Activated CD8-positive, alpha-beta T cell treated with anti-CD3 and anti-CD28 coated beads for 36 hours (primary cell): ENCODE results near the gene SMTN. TPM values are rescaled to one million over a fixed set of nuclear protein-coding genes. Genes with fewer than 3 reads are reported as not detected.

Source experiments
- ATAC-seq: fragments of 200-7000 bp; cut with Tn5 transposase; one replicate; pipeline ENCODE4 v1.10.0; 2021; ENCODE audit warnings: mild to moderate bottlenecking, moderate library complexity
- CTCF ChIA-PET: fragments of 350-600 bp; sonication (Branson Sonifier 250); formaldehyde crosslinking; loops from one replicate; lab custom pipeline; 2021; ENCODE audit warnings: antibody characterized with exemption; lab: Charles Lee
- POLR2A ChIA-PET: fragments of 350-600 bp; sonication (Branson Sonifier 250); formaldehyde crosslinking; loops from one replicate; lab custom pipeline; 2021; ENCODE audit warnings: antibody characterized with exemption; lab: Charles Lee
- DNase-seq: peaks from one replicate; pipeline ENCODE4 v3.0.0-alpha.2; 2020
- H3K27ac Mint-ChIP-seq: one replicate; pipeline ENCODE4 v1.8.0; 2021; ENCODE audit warnings: mild to moderate bottlenecking, mixed read lengths
- H3K27me3 Mint-ChIP-seq: one replicate; pipeline ENCODE4 v1.8.0; 2021; ENCODE audit warnings: mixed read lengths
- H3K36me3 Mint-ChIP-seq: one replicate; pipeline ENCODE4 v1.8.0; 2021; ENCODE audit warnings: low read depth, mixed read lengths
- H3K4me1 Mint-ChIP-seq: one replicate; pipeline ENCODE4 v1.8.0; 2021; ENCODE audit warnings: low read depth, mixed read lengths
- H3K4me3 Mint-ChIP-seq: one replicate; pipeline ENCODE4 v1.8.0; 2021; ENCODE audit warnings: mild to moderate bottlenecking, moderate library complexity, mixed read lengths
- H3K9me3 Mint-ChIP-seq: one replicate; pipeline ENCODE4 v1.8.0; 2021; ENCODE audit warnings: mixed read lengths
- CTCF ChIP-seq: fragments of 200-600 bp; IDR thresholded peaks from one replicate; pipeline ENCODE4 v1.8.0; 2022; ENCODE audit warnings: antibody characterized with exemption, mild to moderate bottlenecking
- intact Hi-C: fragments of 100-400 bp; cut with micrococcal nuclease; formaldehyde crosslinking; loops from one replicate; pipeline ENCODE4 v1.10.0; 2022
- total RNA-seq, 2 experiments: library from RNA; stranded (reverse); gene quantifications; one replicate each; pipeline ENCODE4 v1.2.3, GENCODE V29; 2021

SMTN gene
- total RNA-seq, 2 experiments from 2014 or later = 32.0 to 36.3 TPM

GRCh38 chr22:31086703-31087330, 5.7 kb downstream of the SMTN start:
- ChIA-PET POLR2A (interaction anchor here (0.7 to 8.1 kb wide), 2 partner anchors 118 to 981 kb away, joined by 3 to 52 read pairs; partner anchors contain the start of genes MORC2 and TUG1), CTCF (interaction anchor here (1.4 to 4.7 kb wide), 3 partner anchors 63 to 134 kb away, joined by 3 to 38 read pairs (median 9); partner anchors contain the start of genes MORC2 and TUG1)
- ATAC-seq (no peak), DNase-seq (no peak)
- peaks cover 18% of the 10 kb centered on the region for H3K4me1 Mint-ChIP-seq
- H3K27ac Mint-ChIP-seq = no peak overlapping the region
- peaks cover 4% of the 10 kb centered on the region for H3K36me3 Mint-ChIP-seq
- H3K9me3 Mint-ChIP-seq = no peaks in the 10 kb centered on the region
- intact Hi-C loops = loop anchor here (10.0 kb wide), 1 partner anchor 322 kb away; no protein-coding TSS in a partner anchor
- no peak for TF ChIP-seq CTCF
- H3K4me3 Mint-ChIP-seq = no peak overlapping the region
- H3K27me3 Mint-ChIP-seq = no peaks in the 10 kb centered on the region

- intact Hi-C loops = loop anchor here (10.0 kb wide), 1 partner anchor 323 kb away; no protein-coding TSS in a partner anchor
- POLR2A ChIA-PET = interaction anchor here (0.7 to 0.9 kb wide), 2 partner anchors 138 to 982 kb away, joined by 3 read pairs; no protein-coding TSS in a partner anchor
- no peak for ATAC-seq
- Mint-ChIP-seq H3K4me3 (no peak overlapping the region), H3K4me1 (peaks cover 9% of the 10 kb centered on the region), H3K9me3 (no peaks in the 10 kb centered on the region), H3K27ac (no peak overlapping the region), H3K27me3 (no peaks in the 10 kb centered on the region), H3K36me3 (peaks cover 2% of the 10 kb centered on the region)
- DNase-seq = no peak
- CTCF ChIA-PET = interaction anchor here (1.4 to 2.8 kb wide), 3 partner anchors 20 to 62 kb away, joined by 3 to 8 read pairs (median 5); partner anchors contain the start of gene SELENOM
- no peak for TF ChIP-seq CTCF
These were observed 6.7 kb downstream of the SMTN start for GRCh38 chr22:31087744-31088215.

GRCh38 chr22:31088233-31088986, 7.3 kb downstream of the SMTN start:
- ChIA-PET CTCF (interaction anchor here (0.6 to 2.8 kb wide), 4 partner anchors 19 to 122 kb away, joined by 3 to 8 read pairs (median 4); partner anchors contain the start of gene SELENOM), POLR2A (interaction anchor here (0.9 to 2.0 kb wide), 2 partner anchors 120 to 138 kb away, joined by 3 to 4 read pairs; partner anchors contain the start of gene MORC2)
- no peak for TF ChIP-seq CTCF
- no peak overlapping the region for H3K27ac Mint-ChIP-seq
- peaks cover 2% of the 10 kb centered on the region for H3K36me3 Mint-ChIP-seq
- ATAC-seq (no peak), DNase-seq (no peak)
- no peaks in the 10 kb centered on the region for H3K27me3 Mint-ChIP-seq
- H3K9me3 Mint-ChIP-seq = no peaks in the 10 kb centered on the region
- H3K4me3 Mint-ChIP-seq = no peak overlapping the region
- intact Hi-C loops = loop anchor here (10.0 kb wide), 1 partner anchor 324 kb away; no protein-coding TSS in a partner anchor
- H3K4me1 Mint-ChIP-seq = peaks cover 4% of the 10 kb centered on the region

DNA sequence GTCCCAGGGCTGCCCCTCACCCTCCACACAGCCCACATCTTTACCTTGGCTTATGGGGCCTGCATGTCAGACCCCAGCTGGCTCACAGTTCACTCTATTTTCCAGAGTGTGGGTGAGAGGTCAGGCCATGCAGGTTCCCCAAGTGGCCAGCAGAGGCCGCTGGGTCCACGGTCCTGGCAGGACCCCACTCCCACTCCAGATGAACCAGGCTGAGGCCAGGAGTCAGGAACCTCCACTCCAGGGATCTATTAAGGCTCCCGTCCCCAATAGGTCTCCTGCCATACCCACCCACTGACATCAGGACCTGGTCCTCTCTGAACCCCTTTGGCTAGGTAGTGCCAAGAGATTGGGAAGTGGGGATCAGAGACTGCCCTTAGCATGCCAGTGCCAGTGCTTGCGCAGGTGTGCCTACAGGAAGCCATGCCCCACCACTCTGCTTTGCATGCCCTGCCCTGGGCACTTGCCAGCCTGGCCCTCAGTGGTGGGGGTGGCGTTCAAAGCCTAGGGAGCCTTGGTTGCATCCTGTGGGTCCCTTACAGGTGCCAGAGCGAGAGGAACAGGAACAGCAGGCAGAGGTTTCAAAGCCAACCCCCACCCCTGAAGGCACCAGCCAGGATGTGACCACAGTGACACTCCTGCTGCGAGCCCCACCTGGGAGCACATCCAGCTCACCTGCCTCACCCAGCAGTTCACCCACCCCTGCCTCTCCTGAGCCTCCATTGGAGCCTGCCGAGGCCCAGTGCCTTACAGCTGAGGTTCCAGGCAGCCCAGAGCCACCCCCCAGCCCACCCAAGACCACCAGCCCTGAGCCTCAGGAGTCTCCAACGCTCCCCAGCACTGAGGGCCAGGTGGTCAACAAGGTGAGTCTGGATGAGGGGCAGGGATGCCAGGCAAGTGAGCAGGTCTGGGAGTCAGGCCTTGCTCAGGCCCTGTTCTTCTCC, 8.3 kb downstream of the SMTN start:
- Mint-ChIP-seq H3K27ac (no peak overlapping the region), H3K4me1 (peaks cover 3% of the 10 kb centered on the region), H3K9me3 (no peaks in the 10 kb centered on the region), H3K27me3 (no peaks in the 10 kb centered on the region), H3K4me3 (no peak overlapping the region), H3K36me3 (no peaks in the 10 kb centered on the region)
- POLR2A ChIA-PET = interaction anchor here (2.0 kb wide), 1 partner anchor 121 kb away, joined by 4 read pairs; the partner anchor contains the start of gene MORC2
- peak; percentile 63 for TF ChIP-seq CTCF
- intact Hi-C loops = loop anchor here (10.0 kb wide), 1 partner anchor 325 kb away; no protein-coding TSS in a partner anchor
- ATAC-seq = no peak
- CTCF ChIA-PET = interaction anchor here (0.6 to 2.8 kb wide), 5 partner anchors 18 to 169 kb away, joined by 3 to 8 read pairs (median 3); partner anchors contain the start of genes RNF185 and SELENOM
- DNase-seq = peak; percentile 48
